GM12891 (cell line): ENCODE data around the gene SMURF2.

Experiments
- POLR2A ChIP-seq: IDR thresholded peaks from 2 replicates; pipeline ENCODE4 v1.6.1; 2011; ENCODE audit warnings: low read depth, low read length, control low read depth
- POLR2AphosphoS5 ChIP-seq: IDR thresholded peaks from 2 replicates; pipeline ENCODE4 v1.6.1; 2011; ENCODE audit warnings: low read depth, low read length, control low read depth
- TAF1 ChIP-seq: IDR thresholded peaks from 2 replicates; pipeline ENCODE4 v1.6.1; 2011; ENCODE audit warnings: low read depth, low read length, control low read depth

DNA sequence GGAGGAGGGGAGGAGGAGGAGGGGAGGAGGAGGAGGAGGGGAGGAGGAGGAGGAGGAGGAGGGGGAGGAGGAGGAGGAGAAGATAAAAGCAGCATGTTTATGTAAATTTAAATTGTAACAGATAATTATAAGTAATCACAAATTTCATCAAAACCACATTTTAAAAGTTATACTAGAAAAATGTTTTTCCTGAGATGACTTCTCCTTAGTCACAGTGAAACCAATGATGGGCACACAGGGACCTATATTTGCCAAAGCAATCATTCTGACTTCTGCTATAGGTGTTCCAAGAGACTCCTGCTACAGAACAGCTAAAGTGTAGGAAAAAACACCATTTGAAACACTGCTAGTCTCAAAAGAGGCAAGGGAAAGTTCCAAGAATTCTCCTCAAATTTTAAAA lies 88.9 kb downstream of the SMURF2 start:
- TF ChIP-seq TAF1 (no peak), POLR2A (no peak), POLR2AphosphoS5 (no peak)
